ENCODE data around the gene VPS72. TPM values are rescaled to one million over a fixed set of nuclear protein-coding genes. Genes with fewer than 3 reads are reported as not detected.
A peak's percentile ranks its signal among the peaks of the same experiment; 100 is the strongest.

The VPS72 gene
- total RNA-seq, 1 donor from 2014 or later: 83.5 TPM

- peaks cover 49% of the 10 kb centered on the region for H3K4me1 Mint-ChIP-seq (ENCODE audit: unreplicated experiment)
- DNase-seq (ENCODE audit: low spot score): no peak
- H3K4me3 Mint-ChIP-seq (ENCODE audit: unreplicated experiment): peak overlapping the region; percentile 97
- peaks cover 12% of the 10 kb centered on the region for H3K27me3 Mint-ChIP-seq (ENCODE audit: unreplicated experiment)
- peaks cover 26% of the 10 kb centered on the region for H3K36me3 Mint-ChIP-seq (ENCODE audit: low read depth, unreplicated experiment)
- H3K27ac Mint-ChIP-seq (ENCODE audit: unreplicated experiment): peak overlapping the region; percentile 95
- H3K9me3 Mint-ChIP-seq (ENCODE audit: unreplicated experiment): no peaks in the 10 kb centered on the region
- no peak for TF ChIP-seq CTCF (IDR thresholded peaks at IDR 0.05; ENCODE audit: unreplicated experiment)
Measured at GRCh38 chr1:151144474-151145303, 45.3 kb downstream of the VPS72 start.

- DNase-seq (ENCODE audit: low spot score): peak; percentile 50
- TF ChIP-seq CTCF (IDR thresholded peaks at IDR 0.05; ENCODE audit: unreplicated experiment): no peak
- Mint-ChIP-seq H3K27me3 (ENCODE audit: unreplicated experiment) (peaks cover 15% of the 10 kb centered on the region), H3K4me3 (ENCODE audit: unreplicated experiment) (peak overlapping the region; percentile 97), H3K27ac (ENCODE audit: unreplicated experiment) (peak overlapping the region; percentile 95), H3K4me1 (ENCODE audit: unreplicated experiment) (peaks cover 48% of the 10 kb centered on the region), H3K36me3 (ENCODE audit: low read depth, unreplicated experiment) (peaks cover 32% of the 10 kb centered on the region), H3K9me3 (ENCODE audit: unreplicated experiment) (no peaks in the 10 kb centered on the region)
Measured at GRCh38 chr1:151143986-151144385, 46.0 kb downstream of the VPS72 start.

DNA sequence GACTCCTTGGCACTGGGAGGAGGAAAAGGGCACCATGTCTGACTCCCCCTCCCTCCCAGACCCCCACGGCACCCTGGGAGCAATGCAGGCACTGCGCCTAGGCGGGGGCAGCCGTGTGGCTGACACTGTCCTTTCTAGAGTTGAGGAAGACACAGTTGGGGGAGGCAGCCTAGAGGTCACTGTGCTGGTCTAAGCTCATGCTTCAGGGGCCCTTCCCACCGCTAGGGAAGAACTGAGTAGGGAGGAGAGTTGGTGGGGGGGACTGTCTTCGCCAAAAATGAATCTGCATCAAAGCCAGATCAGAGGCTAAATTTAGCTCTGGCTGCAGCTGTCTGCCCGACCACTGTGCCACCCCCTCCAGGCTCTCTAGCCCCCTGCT lies 47.0 kb downstream of the VPS72 start:
- H3K27ac Mint-ChIP-seq (ENCODE audit: unreplicated experiment): peak overlapping the region; percentile 48
- peaks cover 13% of the 10 kb centered on the region for H3K27me3 Mint-ChIP-seq (ENCODE audit: unreplicated experiment)
- peaks cover 31% of the 10 kb centered on the region for H3K36me3 Mint-ChIP-seq (ENCODE audit: low read depth, unreplicated experiment)
- no peak for TF ChIP-seq CTCF (IDR thresholded peaks at IDR 0.05; ENCODE audit: unreplicated experiment)
- no peak for DNase-seq (ENCODE audit: low spot score)
- no peaks in the 10 kb centered on the region for H3K9me3 Mint-ChIP-seq (ENCODE audit: unreplicated experiment)
- H3K4me3 Mint-ChIP-seq (ENCODE audit: unreplicated experiment): no peak overlapping the region
- H3K4me1 Mint-ChIP-seq (ENCODE audit: unreplicated experiment): peaks cover 42% of the 10 kb centered on the region

- Mint-ChIP-seq H3K27ac (ENCODE audit: unreplicated experiment) (no peak overlapping the region), H3K27me3 (ENCODE audit: unreplicated experiment) (peaks cover 14% of the 10 kb centered on the region), H3K4me3 (ENCODE audit: unreplicated experiment) (no peak overlapping the region), H3K4me1 (ENCODE audit: unreplicated experiment) (peaks cover 37% of the 10 kb centered on the region), H3K9me3 (ENCODE audit: unreplicated experiment) (no peaks in the 10 kb centered on the region), H3K36me3 (ENCODE audit: low read depth, unreplicated experiment) (peaks cover 36% of the 10 kb centered on the region)
- DNase-seq (ENCODE audit: low spot score): no peak
- no peak for TF ChIP-seq CTCF (IDR thresholded peaks at IDR 0.05; ENCODE audit: unreplicated experiment)
Measured at GRCh38 chr1:151142411-151143056, 47.5 kb downstream of the VPS72 start.

DNA sequence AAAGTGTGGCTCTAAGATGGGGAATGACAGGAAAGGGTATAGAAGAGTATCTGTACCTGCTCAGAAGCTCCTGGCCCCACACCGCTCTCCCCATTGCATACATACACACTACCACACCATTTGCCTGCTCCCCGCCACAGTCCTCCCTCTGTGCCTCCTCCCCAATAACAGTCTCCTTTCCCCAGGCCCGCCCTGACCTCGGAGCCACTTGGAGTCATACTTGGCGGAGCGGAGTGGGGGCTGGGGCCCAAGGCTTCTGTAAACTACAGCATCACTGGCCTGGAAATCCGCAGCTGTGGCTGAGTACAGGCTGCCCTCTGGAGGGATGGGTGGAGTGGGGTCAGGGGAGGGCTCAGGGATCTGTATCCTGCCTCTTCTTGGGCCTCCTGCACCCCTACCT lies 52.2 kb downstream of the VPS72 start:
- Mint-ChIP-seq H3K4me1 (ENCODE audit: unreplicated experiment) (peaks cover 15% of the 10 kb centered on the region), H3K36me3 (ENCODE audit: low read depth, unreplicated experiment) (peaks cover 56% of the 10 kb centered on the region), H3K27ac (ENCODE audit: unreplicated experiment) (no peak overlapping the region), H3K27me3 (ENCODE audit: unreplicated experiment) (peaks cover 16% of the 10 kb centered on the region), H3K9me3 (ENCODE audit: unreplicated experiment) (no peaks in the 10 kb centered on the region), H3K4me3 (ENCODE audit: unreplicated experiment) (no peak overlapping the region)
- no peak for DNase-seq (ENCODE audit: low spot score)
- no peak for TF ChIP-seq CTCF (IDR thresholded peaks at IDR 0.05; ENCODE audit: unreplicated experiment)

Measured in endothelial cell (in vitro differentiated cells).